Activated CD8-positive, alpha-beta memory T cell treated with anti-CD3 and anti-CD28 coated beads for 36 hours (primary cell): ENCODE results near the gene AGBL1. TPM values are rescaled to one million over a fixed set of nuclear protein-coding genes. Genes with fewer than 3 reads are reported as not detected.

ENCODE experiments used
- CTCF ChIA-PET: fragments of 350-600 bp; sonication (Branson Sonifier 250); formaldehyde crosslinking; loops from one replicate; lab custom pipeline; 2021; ENCODE audit warnings: antibody characterized with exemption; lab: Charles Lee
- POLR2A ChIA-PET: fragments of 350-600 bp; sonication (Branson Sonifier 250); formaldehyde crosslinking; loops from one replicate; lab custom pipeline; 2021; ENCODE audit warnings: antibody characterized with exemption; lab: Charles Lee
- total RNA-seq, 2 experiments: library from RNA; stranded (reverse); gene quantifications; one replicate each; pipeline ENCODE4 v1.2.3, GENCODE V29; 2021

Gene AGBL1
- total RNA-seq, 2 experiments from 2014 or later = not detected

GRCh38 chr15:86296769-86297168 lies 217.1 kb downstream of the AGBL1 start:
- POLR2A ChIA-PET = no interaction called here
- CTCF ChIA-PET = no interaction called here

GRCh38 chr15:86300390-86301125 lies 220.9 kb downstream of the AGBL1 start:
- ChIA-PET CTCF (no interaction called here), POLR2A (no interaction called here)

GRCh38 chr15:86311568-86312280 lies 232.1 kb downstream of the AGBL1 start:
- ChIA-PET POLR2A (no interaction called here), CTCF (no interaction called here)

GRCh38 chr15:86312486-86312885 lies 232.8 kb downstream of the AGBL1 start:
- CTCF ChIA-PET = interaction anchor here (0.8 kb wide), 1 partner anchor 9 kb away, joined by 3 read pairs; no protein-coding TSS in a partner anchor
- POLR2A ChIA-PET = no interaction called here

GRCh38 chr15:86316216-86316615 lies 236.5 kb downstream of the AGBL1 start:
- POLR2A ChIA-PET = no interaction called here

GRCh38 chr15:86316726-86317383 lies 237.2 kb downstream of the AGBL1 start:
- POLR2A ChIA-PET = no interaction called here

More at GRCh38 chr15:86316216-86316615, 236.5 kb downstream of the AGBL1 start:
- CTCF ChIA-PET = no interaction called here

GRCh38 chr15:86317384-86317740 lies 237.7 kb downstream of the AGBL1 start:
- POLR2A ChIA-PET = no interaction called here

More at GRCh38 chr15:86316726-86317383, 237.2 kb downstream of the AGBL1 start:
- CTCF ChIA-PET = no interaction called here

GRCh38 chr15:86322629-86323028 lies 243.0 kb downstream of the AGBL1 start:
- POLR2A ChIA-PET = no interaction called here

More at GRCh38 chr15:86317384-86317740, 237.7 kb downstream of the AGBL1 start:
- CTCF ChIA-PET = no interaction called here

GRCh38 chr15:86327230-86327865 lies 247.7 kb downstream of the AGBL1 start:
- CTCF ChIA-PET = interaction anchor here (1.4 kb wide), 1 partner anchor 416 kb away, joined by 3 read pairs; no protein-coding TSS in a partner anchor
- POLR2A ChIA-PET = no interaction called here

More at GRCh38 chr15:86322629-86323028, 243.0 kb downstream of the AGBL1 start:
- CTCF ChIA-PET = no interaction called here

- ChIA-PET POLR2A (no interaction called here), CTCF (no interaction called here)
Observed at GRCh38 chr15:86328658-86329057, 249.0 kb downstream of the AGBL1 start.

- POLR2A ChIA-PET = no interaction called here
- CTCF ChIA-PET = no interaction called here
Observed at GRCh38 chr15:86329311-86330013, 249.8 kb downstream of the AGBL1 start.

- ChIA-PET POLR2A (no interaction called here), CTCF (no interaction called here)
Observed at GRCh38 chr15:86333819-86334218, 254.1 kb downstream of the AGBL1 start.

GRCh38 chr15:86336051-86336788 lies 256.5 kb downstream of the AGBL1 start:
- CTCF ChIA-PET = no interaction called here

GRCh38 chr15:86337071-86337470 lies 257.4 kb downstream of the AGBL1 start:
- CTCF ChIA-PET = no interaction called here
- POLR2A ChIA-PET = no interaction called here

More at GRCh38 chr15:86336051-86336788, 256.5 kb downstream of the AGBL1 start:
- POLR2A ChIA-PET = no interaction called here

- ChIA-PET CTCF (no interaction called here), POLR2A (no interaction called here)
Observed at GRCh38 chr15:86347245-86347644, 267.6 kb downstream of the AGBL1 start.

GRCh38 chr15:86349565-86349964 lies 269.9 kb downstream of the AGBL1 start:
- POLR2A ChIA-PET = no interaction called here
- CTCF ChIA-PET = no interaction called here

GRCh38 chr15:86353213-86353612 lies 273.5 kb downstream of the AGBL1 start:
- POLR2A ChIA-PET = no interaction called here

GRCh38 chr15:86355361-86355760 lies 275.7 kb downstream of the AGBL1 start:
- CTCF ChIA-PET = no interaction called here
- POLR2A ChIA-PET = no interaction called here

More at GRCh38 chr15:86353213-86353612, 273.5 kb downstream of the AGBL1 start:
- CTCF ChIA-PET = no interaction called here
